Left kidney (tissue), 2 donors: ENCODE measurements around the gene PNPLA5. TPM values are rescaled to one million over a fixed set of nuclear protein-coding genes. Genes with fewer than 3 reads are reported as not detected.

Source experiments
- DNase-seq: peaks from one replicate; pipeline ENCODE4 v3.0.0-alpha.2; 2013
- polyA plus RNA-seq: library from polyadenylated mRNA; unstranded; fragments of 120-200 nt; gene quantifications from one replicate; pipeline ENCODE4 v1.2.1, GENCODE V29; 2013; ENCODE audit not compliant: insufficient read length

The PNPLA5 gene
- polyA plus RNA-seq, 1 donor = 0.10 TPM

- no peak for DNase-seq
These were observed 37.0 kb downstream of the PNPLA5 start for GRCh38 chr22:43854786-43855271.

DNA sequence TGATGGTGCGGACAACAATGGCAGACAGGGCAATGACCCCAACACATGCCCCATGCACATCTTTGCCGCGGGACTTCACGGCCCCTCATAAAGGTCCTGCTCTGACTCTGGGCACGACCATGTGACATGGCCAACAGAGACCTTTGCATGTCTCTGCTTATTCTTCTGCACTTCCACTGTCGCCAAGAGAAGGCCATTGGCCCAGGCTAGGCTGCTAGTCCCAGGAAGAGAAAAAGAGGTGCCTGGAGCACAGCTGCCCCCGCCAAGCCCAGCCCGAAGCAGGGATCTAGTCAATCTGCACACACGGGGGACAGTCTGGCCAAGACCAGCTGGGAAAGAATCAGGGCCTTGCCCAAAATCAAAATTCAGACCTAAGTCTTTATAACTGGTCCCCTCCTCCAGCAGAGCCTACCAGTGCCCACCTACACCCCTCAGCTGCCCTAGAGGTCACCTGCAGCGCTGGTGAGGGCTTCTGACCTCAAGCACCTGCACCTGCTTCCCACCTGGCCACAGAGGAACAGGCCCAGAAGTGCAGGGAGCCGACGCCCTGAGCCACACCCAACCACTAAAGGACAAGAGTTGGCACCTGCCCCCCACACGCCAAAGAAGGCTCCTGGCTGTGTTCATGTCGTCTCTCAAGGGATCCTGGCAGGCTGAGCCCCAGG lies 37.6 kb downstream of the PNPLA5 start:
- DNase-seq = no peak

DNA sequence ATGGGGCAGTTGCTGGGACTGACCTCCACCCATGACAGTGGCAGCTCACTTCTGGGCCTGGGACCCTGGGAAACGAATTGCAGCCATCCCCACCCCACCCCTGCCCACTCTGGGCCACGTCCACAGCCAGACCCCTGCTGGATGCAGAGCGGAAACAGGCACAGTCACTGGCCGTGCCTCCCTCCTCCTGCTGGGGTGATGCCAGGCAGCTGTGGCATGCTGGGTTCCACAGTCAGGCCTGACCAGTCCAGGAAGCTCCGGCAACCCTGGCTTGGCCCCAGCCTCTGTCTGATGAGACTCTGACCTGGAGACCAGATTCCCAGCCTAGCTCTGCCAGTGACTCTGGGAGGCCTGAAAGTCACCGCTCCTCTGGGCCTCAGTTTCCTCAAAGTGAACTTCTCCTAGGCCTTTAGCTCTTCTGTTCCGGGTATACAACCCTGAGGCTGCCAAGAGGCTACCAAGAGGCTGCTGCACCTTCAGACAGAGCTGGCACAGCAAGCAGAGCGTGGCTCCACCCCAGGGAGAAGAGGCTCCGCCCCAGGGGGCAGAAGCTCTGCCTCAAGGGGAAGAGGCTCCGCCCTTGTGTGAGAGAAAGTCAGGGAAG lies 38.4 kb downstream of the PNPLA5 start:
- no peak for DNase-seq

GRCh38 chr22:43852573-43853327 lies 39.1 kb downstream of the PNPLA5 start:
- no peak for DNase-seq

DNA sequence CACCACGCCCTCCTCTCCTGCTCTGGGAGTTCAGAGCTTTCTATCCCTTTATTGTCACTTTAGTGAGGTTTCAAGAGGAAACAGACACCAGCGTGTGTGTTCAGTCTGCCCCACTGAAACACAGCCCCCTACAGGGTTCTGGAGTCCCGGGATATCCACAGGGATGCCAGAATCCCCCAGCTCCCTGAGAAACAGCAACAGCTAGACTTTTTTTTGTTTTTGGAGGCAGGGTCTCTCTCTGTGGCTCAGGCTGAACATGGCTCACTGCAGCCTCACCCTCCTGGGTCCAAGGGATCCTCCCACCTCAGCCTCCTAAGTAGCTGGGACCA lies 39.9 kb downstream of the PNPLA5 start:
- no peak for DNase-seq

DNA sequence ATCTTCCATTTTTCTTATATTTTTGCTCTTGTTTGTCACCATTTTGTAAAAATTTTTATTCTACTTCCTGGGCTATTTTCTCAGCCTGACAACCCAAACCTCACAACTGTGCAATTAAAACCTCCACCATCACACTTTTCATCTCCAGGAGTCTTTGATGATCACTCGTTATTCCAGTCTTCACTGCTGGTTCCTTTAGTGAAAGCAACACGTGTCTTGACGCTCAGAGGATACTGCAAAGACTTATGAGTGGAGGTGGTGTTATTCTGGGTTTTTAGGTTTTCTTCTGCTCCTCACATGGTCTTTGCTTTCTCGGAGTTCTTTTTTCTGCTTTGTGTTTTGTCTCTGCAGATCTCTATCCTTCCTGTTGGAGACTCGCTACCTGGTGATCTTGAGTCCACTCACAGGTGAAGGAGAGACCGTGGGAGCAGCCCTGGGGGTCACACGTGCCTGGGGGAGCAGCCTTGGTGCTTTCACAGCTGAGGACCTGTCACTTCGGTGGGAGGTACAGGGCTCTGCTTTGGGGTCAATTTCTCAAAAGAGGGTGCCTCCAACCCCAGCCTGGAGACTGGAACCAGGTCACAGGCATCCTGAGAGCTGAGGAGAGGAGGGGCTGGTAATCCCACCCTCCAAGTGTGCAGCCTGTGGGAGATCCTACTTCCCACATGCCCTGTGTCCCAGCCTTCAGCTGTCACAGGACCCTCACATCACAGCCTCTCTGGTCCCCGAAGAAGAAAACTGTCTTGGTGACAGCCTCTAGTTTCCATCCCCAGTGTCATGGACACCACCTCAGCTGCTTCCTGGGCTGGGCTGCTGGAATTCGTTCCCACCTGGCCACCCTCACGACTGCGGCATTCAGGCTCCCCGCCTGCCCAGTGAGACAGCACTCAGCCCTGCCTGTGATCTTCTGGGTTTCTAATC lies 40.5 kb downstream of the PNPLA5 start:
- DNase-seq = no peak

GRCh38 chr22:43850529-43850928 lies 41.3 kb downstream of the PNPLA5 start:
- DNase-seq = no peak

DNA sequence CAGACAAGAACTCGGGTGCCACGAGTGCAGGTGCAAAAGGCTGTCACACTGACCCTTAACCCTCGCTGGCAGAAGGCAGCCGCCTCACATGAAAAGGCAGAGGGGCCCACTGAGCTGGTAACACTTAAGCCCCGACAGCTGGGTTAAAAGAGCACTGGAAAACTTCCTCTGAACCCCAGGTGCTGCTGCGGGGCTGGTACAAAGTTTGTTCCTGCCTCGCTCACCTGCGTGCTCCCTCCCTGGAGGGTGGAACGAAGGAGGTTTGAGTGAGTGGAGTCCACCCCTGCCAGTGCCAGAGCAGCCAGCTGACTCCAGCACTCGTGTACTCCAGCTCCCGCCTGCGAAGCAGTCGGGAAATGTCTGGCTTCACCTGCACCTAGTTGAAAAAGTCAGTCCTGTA lies 42.1 kb downstream of the PNPLA5 start:
- no peak for DNase-seq

DNA sequence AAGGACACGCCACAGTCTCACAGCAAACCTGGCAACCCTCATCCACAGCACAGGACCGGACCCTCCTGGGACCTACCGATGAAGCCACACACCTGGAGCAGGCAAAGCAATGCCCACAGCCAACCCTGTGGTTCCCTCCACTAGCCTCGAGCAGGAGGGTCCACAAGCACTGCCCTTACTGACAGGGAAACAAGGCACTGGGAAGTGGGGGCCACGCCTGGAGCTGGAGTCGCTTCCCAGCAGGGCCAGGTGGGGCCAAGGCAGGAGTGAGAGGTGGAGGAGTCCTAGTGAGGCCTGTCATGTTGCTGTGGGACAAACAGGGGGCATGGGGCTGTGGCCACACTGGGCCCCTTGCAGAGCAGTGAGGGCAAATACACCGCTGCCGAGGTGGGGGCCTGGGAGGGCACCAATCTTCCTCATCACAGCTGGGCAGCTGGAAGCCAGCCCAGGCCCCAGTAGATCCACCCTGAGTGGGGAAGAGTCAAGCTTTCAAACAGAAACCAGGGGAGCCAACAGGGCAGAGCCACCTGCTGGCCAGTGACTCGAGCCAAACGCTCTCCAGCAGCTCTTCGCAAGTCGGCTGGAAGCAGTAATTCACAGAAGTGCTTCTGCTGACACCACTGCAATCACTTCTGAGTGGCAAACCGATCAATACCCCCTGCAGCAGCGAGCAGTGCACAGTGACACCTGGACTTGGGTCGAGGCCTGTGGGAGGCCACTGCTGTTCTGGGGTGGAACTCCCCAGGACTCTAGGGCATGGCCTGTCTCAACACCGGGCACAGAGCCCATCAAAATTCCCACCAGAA lies 43.2 kb downstream of the PNPLA5 start:
- DNase-seq = no peak

- no peak for DNase-seq
These were observed 44.2 kb downstream of the PNPLA5 start for GRCh38 chr22:43847376-43848289.

DNA sequence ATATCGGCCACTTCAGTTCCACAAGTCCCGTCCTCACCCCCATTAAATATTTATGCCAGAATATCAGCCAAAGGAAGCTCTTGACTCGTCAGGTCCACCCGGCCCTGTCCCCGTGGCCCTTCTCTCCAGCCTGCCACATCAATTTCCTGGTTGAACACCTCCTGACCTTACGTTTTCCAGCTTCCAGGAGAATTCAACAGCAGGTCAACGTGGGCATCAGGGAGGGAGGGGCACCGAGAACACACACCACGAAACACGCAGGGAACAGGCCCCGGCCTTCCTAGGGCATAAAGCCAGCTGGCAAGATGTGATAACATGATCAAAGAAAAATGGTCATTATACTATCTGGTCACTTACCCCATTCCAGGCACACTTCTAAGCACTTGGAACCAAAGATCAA lies 44.8 kb downstream of the PNPLA5 start:
- no peak for DNase-seq

DNA sequence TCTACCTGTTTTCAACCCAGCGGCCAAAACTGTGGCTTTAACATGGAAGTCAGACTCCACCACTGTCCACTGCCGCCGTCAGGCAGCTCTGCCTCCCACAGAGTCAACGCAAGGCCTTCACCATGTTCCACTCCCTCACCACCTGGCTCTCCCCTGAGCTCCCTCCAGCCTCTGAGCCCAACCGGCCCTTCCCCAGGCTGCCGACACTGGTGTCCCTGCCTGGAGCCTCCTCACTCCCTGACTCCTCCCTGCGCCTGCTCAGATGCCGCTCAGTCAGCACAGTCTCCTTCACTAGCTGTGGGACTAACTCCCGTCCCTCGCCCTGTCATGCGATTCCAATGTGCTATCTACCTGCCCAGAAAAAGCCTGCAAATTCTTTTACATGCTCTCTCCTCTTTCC lies 45.8 kb downstream of the PNPLA5 start:
- DNase-seq = no peak

GRCh38 chr22:43844560-43845545 lies 47.0 kb downstream of the PNPLA5 start:
- no peak for DNase-seq

- no peak for DNase-seq
These were observed 47.9 kb downstream of the PNPLA5 start for GRCh38 chr22:43843783-43844530.

- no peak for DNase-seq
These were observed 50.1 kb downstream of the PNPLA5 start for GRCh38 chr22:43841742-43842141.

DNA sequence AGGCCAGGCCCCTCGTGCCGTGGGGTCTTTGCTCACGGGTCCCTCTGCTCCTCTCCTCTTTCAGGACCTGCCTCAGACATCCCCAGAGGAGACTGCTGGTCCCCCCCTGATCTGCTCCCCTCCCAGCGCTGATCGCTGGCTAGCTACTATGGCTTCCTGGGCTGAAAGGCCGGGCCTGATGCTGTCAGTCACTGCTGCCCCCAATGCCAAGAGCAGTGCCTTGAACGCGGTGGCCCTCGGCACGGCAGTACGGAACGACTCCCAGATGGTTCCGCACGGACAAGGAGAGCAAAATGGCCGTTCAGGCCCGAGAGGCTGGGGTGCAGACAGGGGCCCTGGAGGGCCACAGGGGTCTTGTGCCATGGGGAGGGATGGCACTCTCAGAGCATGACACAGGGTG lies 51.0 kb downstream of the PNPLA5 start:
- no peak for DNase-seq

DNA sequence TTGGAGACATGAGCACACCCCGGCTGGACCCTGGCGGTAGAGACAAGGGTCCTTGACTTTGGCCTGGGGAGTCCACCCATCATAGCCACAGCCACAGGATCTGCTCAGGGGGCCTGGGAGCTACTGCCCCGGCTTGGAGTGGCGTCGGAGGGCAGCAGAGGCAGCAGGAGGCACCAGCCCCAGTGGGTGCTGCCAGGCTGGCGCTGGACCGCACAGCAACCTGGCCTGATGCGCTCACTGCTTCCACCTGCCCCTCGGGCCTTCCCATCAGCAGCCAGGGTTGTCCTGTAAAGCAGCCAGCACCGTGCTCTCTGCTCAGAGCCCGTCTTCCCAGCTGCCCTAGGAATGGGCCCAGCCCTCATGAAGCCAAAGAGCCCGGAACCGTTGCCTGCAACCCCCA lies 51.4 kb downstream of the PNPLA5 start:
- DNase-seq = no peak

GRCh38 chr22:43839781-43840180 lies 52.0 kb downstream of the PNPLA5 start:
- DNase-seq = no peak
